Medulla oblongata (tissue), 1 donor: Measurements from ENCODE around the gene VIPAS39.
A peak's percentile ranks its signal among the peaks of the same experiment; 100 is the strongest.
"Not testable (repeated sequence)": the region's sequence is repeated elsewhere in the genome, so short reads cannot be mapped to it uniquely, and the experiment has no call there.

ENCODE experiments used
- DNase-seq: peaks from one replicate; pipeline ENCODE4 v3.0.0-alpha.2; 2015; ENCODE audit errors: extremely low spot score

Gene VIPAS39

GRCh38 chr14:77470224-77470870 lies 12.9 kb upstream of the VIPAS39 start:
- DNase-seq, result no peak

- no peak for DNase-seq
These were observed 12.1 kb upstream of the VIPAS39 start for GRCh38 chr14:77469539-77469938.

GRCh38 chr14:77469067-77469505 lies 11.7 kb upstream of the VIPAS39 start:
- no peak for DNase-seq

GRCh38 chr14:77467801-77468200 lies 10.4 kb upstream of the VIPAS39 start:
- no peak for DNase-seq

- peak; percentile 93 for DNase-seq
These were observed 1.8 kb upstream of the VIPAS39 start for GRCh38 chr14:77459072-77459723.

- DNase-seq, result peak; percentile 25
These were observed 999 bp upstream of the VIPAS39 start for GRCh38 chr14:77458249-77458950.

GRCh38 chr14:77457115-77457521 lies 283 bp downstream of the VIPAS39 start:
- no peak for DNase-seq

- no peak for DNase-seq
These were observed 1.3 kb downstream of the VIPAS39 start for GRCh38 chr14:77455966-77456640.

GRCh38 chr14:77442196-77442595 lies 15.2 kb downstream of the VIPAS39 start:
- no peak for DNase-seq

GRCh38 chr14:77439861-77440260 lies 17.5 kb downstream of the VIPAS39 start:
- DNase-seq, result no peak

GRCh38 chr14:77438596-77438995 lies 18.8 kb downstream of the VIPAS39 start:
- no peak for DNase-seq

GRCh38 chr14:77436042-77436441 lies 21.4 kb downstream of the VIPAS39 start:
- no peak for DNase-seq

GRCh38 chr14:77426396-77426795 lies 31.0 kb downstream of the VIPAS39 start:
- no peak for DNase-seq

- DNase-seq, result no peak
These were observed 32.5 kb downstream of the VIPAS39 start for GRCh38 chr14:77424862-77425261.

- DNase-seq, result no peak
These were observed 34.0 kb downstream of the VIPAS39 start, which contains the start of gene NOXRED1 for GRCh38 chr14:77423423-77423822. NOXRED1 (minus strand) TSS chr14:77423523; CDS start chr14:77422889, 634 bp downstream.

GRCh38 chr14:77421201-77421600 lies 36.2 kb downstream of the VIPAS39 start:
- DNase-seq, result no peak

- DNase-seq, result no peak
These were observed 40.6 kb downstream of the VIPAS39 start for GRCh38 chr14:77416836-77417235.

- not testable (repeated sequence) for DNase-seq
These were observed 41.3 kb downstream of the VIPAS39 start for GRCh38 chr14:77416098-77416497.

GRCh38 chr14:77415403-77416030 lies 41.9 kb downstream of the VIPAS39 start:
- not testable (repeated sequence) for DNase-seq

GRCh38 chr14:77409131-77409533 lies 48.3 kb downstream of the VIPAS39 start:
- DNase-seq, result no peak

- DNase-seq, result peak; percentile 12
These were observed 50.2 kb downstream of the VIPAS39 start for GRCh38 chr14:77407158-77407557.

- no peak for DNase-seq
These were observed 50.7 kb downstream of the VIPAS39 start for GRCh38 chr14:77406718-77407117.
